ENCODE data around the gene MYOM1.

DNA sequence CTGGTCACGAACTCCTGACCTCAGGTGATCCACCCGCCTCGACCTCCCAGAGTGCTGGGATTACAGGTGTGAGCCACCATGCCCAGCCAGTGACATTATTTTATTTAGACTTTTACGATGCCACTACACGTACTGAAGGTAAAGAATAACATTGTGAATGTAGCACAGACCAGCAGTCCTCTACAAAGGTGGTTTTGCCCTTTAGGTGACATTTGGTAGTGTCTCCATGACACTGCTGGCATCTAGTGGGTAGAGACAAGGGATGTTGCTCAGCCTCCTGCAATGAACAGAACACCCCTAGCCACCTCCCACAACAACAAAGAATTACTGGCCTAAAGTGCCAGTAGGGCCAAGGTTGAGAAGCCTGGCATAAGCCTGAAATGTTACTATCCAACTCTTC, 69.5 kb downstream of the MYOM1 start:
- no peak for TF ChIP-seq POLR2A (IDR thresholded peaks at IDR 0.05)
- TF ChIP-seq, protein P1, sequence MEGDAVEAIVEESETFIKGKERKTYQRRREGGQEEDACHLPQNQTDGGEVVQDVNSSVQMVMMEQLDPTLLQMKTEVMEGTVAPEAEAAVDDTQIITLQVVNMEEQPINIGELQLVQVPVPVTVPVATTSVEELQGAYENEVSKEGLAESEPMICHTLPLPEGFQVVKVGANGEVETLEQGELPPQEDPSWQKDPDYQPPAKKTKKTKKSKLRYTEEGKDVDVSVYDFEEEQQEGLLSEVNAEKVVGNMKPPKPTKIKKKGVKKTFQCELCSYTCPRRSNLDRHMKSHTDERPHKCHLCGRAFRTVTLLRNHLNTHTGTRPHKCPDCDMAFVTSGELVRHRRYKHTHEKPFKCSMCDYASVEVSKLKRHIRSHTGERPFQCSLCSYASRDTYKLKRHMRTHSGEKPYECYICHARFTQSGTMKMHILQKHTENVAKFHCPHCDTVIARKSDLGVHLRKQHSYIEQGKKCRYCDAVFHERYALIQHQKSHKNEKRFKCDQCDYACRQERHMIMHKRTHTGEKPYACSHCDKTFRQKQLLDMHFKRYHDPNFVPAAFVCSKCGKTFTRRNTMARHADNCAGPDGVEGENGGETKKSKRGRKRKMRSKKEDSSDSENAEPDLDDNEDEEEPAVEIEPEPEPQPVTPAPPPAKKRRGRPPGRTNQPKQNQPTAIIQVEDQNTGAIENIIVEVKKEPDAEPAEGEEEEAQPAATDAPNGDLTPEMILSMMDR (IDR thresholded peaks at IDR 0.05) = no peak
